Activated CD4-positive, alpha-beta memory T cell treated with anti-CD3 and anti-CD28 coated beads for 36 hours (primary cell): ENCODE measurements around the gene TIGD1. TPM values are rescaled to one million over a fixed set of nuclear protein-coding genes. Genes with fewer than 3 reads are reported as not detected.
"Not testable (repeated sequence)": the region's sequence is repeated elsewhere in the genome, so short reads cannot be mapped to it uniquely, and the experiment has no call there.

Experiments
- CTCF ChIA-PET: fragments of 350-600 bp; sonication (Branson Sonifier 250); formaldehyde crosslinking; loops from one replicate; lab custom pipeline; 2021; ENCODE audit warnings: antibody characterized with exemption, inconsistent platforms; lab: Charles Lee
- POLR2A ChIA-PET: fragments of 350-600 bp; sonication (Branson Sonifier 250); formaldehyde crosslinking; loops from one replicate; lab custom pipeline; 2021; ENCODE audit warnings: antibody characterized with exemption; lab: Charles Lee
- DNase-seq: peaks from one replicate; pipeline ENCODE4 v3.0.0-alpha.2; 2020
- H3K27ac Mint-ChIP-seq: one replicate; pipeline ENCODE4 v1.8.0; 2021; ENCODE audit warnings: mixed read lengths
- H3K27me3 Mint-ChIP-seq: one replicate; pipeline ENCODE4 v1.8.0; 2021; ENCODE audit warnings: mixed read lengths
- H3K36me3 Mint-ChIP-seq: one replicate; pipeline ENCODE4 v1.8.0; 2021; ENCODE audit warnings: mixed read lengths
- H3K4me1 Mint-ChIP-seq: one replicate; pipeline ENCODE4 v1.8.0; 2021; ENCODE audit warnings: low read depth, mixed read lengths
- H3K4me3 Mint-ChIP-seq: one replicate; pipeline ENCODE4 v1.8.0; 2021; ENCODE audit warnings: mild to moderate bottlenecking, mixed read lengths
- H3K9me3 Mint-ChIP-seq: one replicate; pipeline ENCODE4 v1.8.0; 2021; ENCODE audit warnings: mixed read lengths
- intact Hi-C: fragments of 100-400 bp; cut with micrococcal nuclease; formaldehyde crosslinking; loops from one replicate; pipeline ENCODE4 v1.15.1; 2023
- total RNA-seq, 2 experiments: library from RNA; stranded (reverse); gene quantifications; one replicate each; pipeline ENCODE4 v1.2.3, GENCODE V29; 2021

Gene TIGD1
- total RNA-seq, 2 experiments from 2014 or later, result 5.8 to 7.2 TPM

- intact Hi-C loops, result no loop called here
- no peak overlapping the region for H3K4me3 Mint-ChIP-seq
- peaks cover 9% of the 10 kb centered on the region for H3K27me3 Mint-ChIP-seq
These were observed 15.3 kb downstream of the TIGD1 start for GRCh38 chr2:232534940-232535651.

GRCh38 chr2:232533944-232534710, 16.2 kb downstream of the TIGD1 start:
- no peaks in the 10 kb centered on the region for H3K36me3 Mint-ChIP-seq
- CTCF ChIA-PET, result interaction anchor here (1.3 kb wide), 1 partner anchor 11 kb away, joined by 4 read pairs; no protein-coding TSS in a partner anchor
- no peak overlapping the region for H3K4me3 Mint-ChIP-seq
- no peaks in the 10 kb centered on the region for H3K9me3 Mint-ChIP-seq
- no peaks in the 10 kb centered on the region for H3K4me1 Mint-ChIP-seq
- no peak overlapping the region for H3K27ac Mint-ChIP-seq
- DNase-seq, result no peak
- POLR2A ChIA-PET, result no interaction called here
- peaks cover 9% of the 10 kb centered on the region for H3K27me3 Mint-ChIP-seq
- intact Hi-C loops, result no loop called here

More at GRCh38 chr2:232534940-232535651, 15.3 kb downstream of the TIGD1 start:
- CTCF ChIA-PET, result no interaction called here
- no peak for DNase-seq
- Mint-ChIP-seq H3K27ac (no peak overlapping the region), H3K4me1 (no peaks in the 10 kb centered on the region), H3K36me3 (no peaks in the 10 kb centered on the region), H3K9me3 (no peaks in the 10 kb centered on the region)
- POLR2A ChIA-PET, result no interaction called here

DNA sequence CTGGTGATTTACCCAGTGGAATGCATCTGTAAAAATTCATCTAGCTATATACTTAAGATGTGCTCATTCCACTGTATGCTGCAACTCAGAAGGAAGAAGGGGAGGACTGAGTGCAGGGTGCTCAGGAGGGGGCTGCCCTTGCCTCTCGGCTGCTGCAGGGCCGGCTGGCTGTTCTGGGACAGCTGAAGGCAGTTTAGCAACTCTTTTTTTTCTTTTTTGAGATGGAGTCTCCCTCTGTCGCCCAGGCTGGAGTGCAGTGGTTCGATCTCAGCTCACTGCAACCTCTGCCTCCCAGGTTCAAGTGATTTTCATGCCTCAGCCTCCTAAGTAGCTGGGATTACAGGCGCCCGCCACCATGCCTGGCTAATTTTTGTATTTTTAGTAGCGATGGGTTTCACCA, 17.5 kb downstream of the TIGD1 start:
- peaks cover 19% of the 10 kb centered on the region for H3K27me3 Mint-ChIP-seq
- H3K4me1 Mint-ChIP-seq, H3K36me3 Mint-ChIP-seq, CTCF ChIA-PET, H3K9me3 Mint-ChIP-seq, DNase-seq, H3K4me3 Mint-ChIP-seq, intact Hi-C loops, H3K27ac Mint-ChIP-seq: not testable (repeated sequence)
- POLR2A ChIA-PET, result interaction anchor here (0.8 kb wide), 1 partner anchor 75 kb away, joined by 3 read pairs; no protein-coding TSS in a partner anchor

DNA sequence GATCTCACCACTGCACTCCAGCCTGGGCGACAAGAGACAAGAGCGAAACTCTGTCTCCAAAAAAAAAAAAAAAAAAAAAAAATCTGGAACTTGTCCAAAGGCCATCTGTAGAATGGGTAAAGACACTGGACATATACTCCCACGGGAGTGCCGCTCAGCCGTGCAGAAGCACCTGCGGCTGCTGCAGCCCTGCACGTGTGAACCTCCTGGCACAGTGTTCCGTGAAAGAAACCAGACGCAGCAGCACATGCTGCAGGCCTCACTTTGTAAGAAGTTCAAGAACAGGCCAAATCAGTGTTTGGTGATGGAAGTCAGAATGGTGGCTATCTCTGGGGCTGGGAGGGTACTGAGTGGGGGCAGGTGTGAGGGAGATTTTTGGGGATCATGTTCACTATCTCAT, 17.9 kb downstream of the TIGD1 start:
- H3K36me3 Mint-ChIP-seq, result no peaks in the 10 kb centered on the region
- CTCF ChIA-PET, result no interaction called here

GRCh38 chr2:232530626-232531260, 19.6 kb downstream of the TIGD1 start:
- no peaks in the 10 kb centered on the region for H3K36me3 Mint-ChIP-seq
- no peak for DNase-seq
- H3K9me3 Mint-ChIP-seq, result no peaks in the 10 kb centered on the region
- no peak overlapping the region for H3K27ac Mint-ChIP-seq
- peaks cover 5% of the 10 kb centered on the region for H3K4me1 Mint-ChIP-seq
- CTCF ChIA-PET, result interaction anchor here (1.0 to 1.6 kb wide), 2 partner anchors 8 to 10 kb away, joined by 4 to 5 read pairs; partner anchors contain the start of gene PRSS56
- H3K4me3 Mint-ChIP-seq, result no peak overlapping the region
- intact Hi-C loops, result no loop called here
- POLR2A ChIA-PET, result interaction anchor here (1.3 kb wide), 1 partner anchor 9 kb away, joined by 3 read pairs; the partner anchor contains the start of gene CHRNG
- H3K27me3 Mint-ChIP-seq, result peaks cover 29% of the 10 kb centered on the region

More for the DNA sequence above, 17.9 kb downstream of the TIGD1 start:
- Mint-ChIP-seq H3K4me1 (peaks cover 5% of the 10 kb centered on the region), H3K4me3 (no peak overlapping the region), H3K9me3 (no peaks in the 10 kb centered on the region), H3K27me3 (peaks cover 21% of the 10 kb centered on the region), H3K27ac (no peak overlapping the region)
- intact Hi-C loops, result no loop called here
- no peak for DNase-seq
- POLR2A ChIA-PET, result interaction anchor here (0.8 kb wide), 1 partner anchor 75 kb away, joined by 3 read pairs; no protein-coding TSS in a partner anchor

DNA sequence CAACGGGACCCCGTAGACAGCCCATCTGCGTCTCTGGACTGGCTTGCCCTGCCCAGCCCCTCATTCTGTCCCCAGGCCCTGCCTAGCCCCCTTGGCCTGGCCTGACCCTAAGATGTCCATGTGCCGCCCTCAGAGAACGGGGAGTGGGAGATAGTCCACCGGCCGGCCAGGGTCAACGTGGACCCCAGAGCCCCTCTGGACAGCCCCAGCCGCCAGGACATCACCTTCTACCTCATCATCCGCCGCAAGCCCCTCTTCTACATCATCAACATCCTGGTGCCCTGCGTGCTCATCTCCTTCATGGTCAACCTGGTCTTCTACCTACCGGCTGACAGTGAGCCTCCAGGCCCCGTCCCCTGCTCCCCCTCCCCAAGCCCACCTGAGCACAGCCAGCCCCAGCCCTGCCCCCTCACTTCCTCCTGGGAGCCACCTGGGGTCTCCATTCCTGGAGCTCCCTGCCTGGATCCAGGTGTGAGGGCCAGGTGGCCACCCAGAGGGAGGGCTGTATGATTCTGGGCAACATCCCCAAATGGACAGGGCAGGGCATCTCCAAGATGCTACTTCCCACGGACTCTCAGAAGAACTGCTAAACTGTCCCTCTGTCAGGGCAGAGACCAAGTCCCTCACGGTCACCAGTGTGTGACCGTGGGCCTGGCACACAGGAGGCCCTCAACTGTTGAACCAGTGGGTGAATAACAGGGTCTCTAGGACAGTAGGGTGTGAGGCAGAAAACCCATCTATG, 20.4 kb downstream of the TIGD1 start:
- peaks cover 29% of the 10 kb centered on the region for H3K27me3 Mint-ChIP-seq
- H3K4me3 Mint-ChIP-seq, result no peak overlapping the region
- H3K9me3 Mint-ChIP-seq, result no peaks in the 10 kb centered on the region
- no peak for DNase-seq
- intact Hi-C loops, result loop anchor here (10.0 kb wide), 1 partner anchor 625 kb away; no protein-coding TSS in a partner anchor
- H3K27ac Mint-ChIP-seq, result no peak overlapping the region
- POLR2A ChIA-PET, result no interaction called here
- CTCF ChIA-PET, result interaction anchor here (1.0 kb wide), 1 partner anchor 7 kb away, joined by 4 read pairs; no protein-coding TSS in a partner anchor
- peaks cover 5% of the 10 kb centered on the region for H3K4me1 Mint-ChIP-seq
- H3K36me3 Mint-ChIP-seq, result no peaks in the 10 kb centered on the region

DNA sequence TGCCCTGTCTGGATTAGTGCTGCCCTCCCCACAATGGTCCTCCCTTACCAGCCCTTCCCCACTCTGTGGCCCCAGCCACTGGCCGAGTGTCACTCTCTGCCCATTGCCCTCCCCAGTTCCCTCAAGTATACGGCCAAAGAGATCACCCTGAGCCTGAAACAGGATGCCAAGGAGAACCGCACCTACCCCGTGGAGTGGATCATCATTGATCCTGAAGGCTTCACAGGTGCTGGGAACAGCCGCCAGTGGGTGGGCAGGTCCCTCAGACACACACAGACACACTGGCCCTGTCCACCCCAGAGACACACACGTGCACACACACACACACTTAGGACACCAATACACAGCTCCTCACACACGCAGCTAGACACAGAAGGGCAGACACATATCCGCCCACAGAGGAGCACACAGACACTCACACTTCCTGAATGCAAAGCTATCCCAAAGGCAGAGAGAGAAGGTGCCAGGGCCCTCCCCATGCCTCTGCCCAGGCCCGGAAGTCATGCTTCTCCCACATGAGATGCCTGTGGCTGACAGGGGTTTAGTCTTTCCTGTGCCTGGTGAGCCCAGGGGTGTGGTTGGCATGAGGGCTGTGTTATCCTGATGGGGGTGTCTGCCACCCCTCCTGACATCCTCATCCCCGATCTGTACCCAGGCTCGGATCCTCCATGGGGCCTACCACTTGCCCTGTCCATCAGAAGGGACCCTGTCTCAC, 21.5 kb downstream of the TIGD1 start:
- H3K4me3 Mint-ChIP-seq, result no peak overlapping the region
- POLR2A ChIA-PET, result no interaction called here
- intact Hi-C loops, result loop anchor here (10.0 kb wide), 1 partner anchor 624 kb away; no protein-coding TSS in a partner anchor

GRCh38 chr2:232527905-232528470, 22.4 kb downstream of the TIGD1 start:
- H3K27ac Mint-ChIP-seq, result no peak overlapping the region
- no peak for DNase-seq
- no peaks in the 10 kb centered on the region for H3K36me3 Mint-ChIP-seq
- no peaks in the 10 kb centered on the region for H3K9me3 Mint-ChIP-seq
- H3K4me3 Mint-ChIP-seq, result no peak overlapping the region
- CTCF ChIA-PET, result no interaction called here
- H3K4me1 Mint-ChIP-seq, result peaks cover 13% of the 10 kb centered on the region
- intact Hi-C loops, result loop anchor here (10.0 kb wide), 1 partner anchor 623 kb away; no protein-coding TSS in a partner anchor
- POLR2A ChIA-PET, result no interaction called here
- peaks cover 38% of the 10 kb centered on the region for H3K27me3 Mint-ChIP-seq

More for the DNA sequence above, 21.5 kb downstream of the TIGD1 start:
- Mint-ChIP-seq H3K36me3 (no peaks in the 10 kb centered on the region), H3K27me3 (peaks cover 36% of the 10 kb centered on the region), H3K4me1 (peaks cover 11% of the 10 kb centered on the region), H3K27ac (no peak overlapping the region), H3K9me3 (no peaks in the 10 kb centered on the region)
- no peak for DNase-seq
- CTCF ChIA-PET, result no interaction called here

DNA sequence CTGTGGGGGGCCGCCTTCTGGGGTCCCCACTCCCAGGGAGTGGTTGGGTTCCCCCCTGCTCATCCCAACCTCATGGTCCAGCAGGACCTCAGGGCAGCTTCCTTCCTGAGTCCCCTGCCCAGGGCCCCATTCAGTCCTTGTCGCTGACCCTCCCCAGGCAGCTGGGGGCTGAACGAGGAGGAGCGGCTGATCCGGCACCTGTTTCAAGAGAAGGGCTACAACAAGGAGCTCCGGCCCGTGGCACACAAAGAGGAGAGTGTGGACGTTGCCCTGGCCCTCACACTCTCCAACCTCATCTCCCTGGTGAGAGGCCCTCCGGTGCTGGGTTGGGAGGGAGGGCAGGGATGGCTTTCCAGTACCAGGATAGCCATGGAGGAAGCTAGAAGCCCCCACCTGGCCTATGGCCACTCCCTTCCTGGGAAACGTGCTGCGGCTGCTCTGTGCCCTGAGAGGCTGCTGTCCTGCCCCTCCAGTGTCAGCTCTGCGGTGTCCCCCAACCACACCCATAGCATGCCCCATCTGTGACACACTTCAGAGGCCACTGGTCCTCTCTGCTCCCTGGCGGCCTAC, 23.9 kb downstream of the TIGD1 start:
- H3K27ac Mint-ChIP-seq, result no peak overlapping the region
- ChIA-PET CTCF (no interaction called here), POLR2A (no interaction called here)
- DNase-seq, result no peak
- no peaks in the 10 kb centered on the region for H3K36me3 Mint-ChIP-seq
- H3K9me3 Mint-ChIP-seq, result no peaks in the 10 kb centered on the region
- H3K4me1 Mint-ChIP-seq, result peaks cover 14% of the 10 kb centered on the region
- peaks cover 42% of the 10 kb centered on the region for H3K27me3 Mint-ChIP-seq
- H3K4me3 Mint-ChIP-seq, result no peak overlapping the region
- intact Hi-C loops, result loop anchor here (10.0 kb wide), 1 partner anchor 622 kb away; no protein-coding TSS in a partner anchor

- no peaks in the 10 kb centered on the region for H3K36me3 Mint-ChIP-seq
- intact Hi-C loops, result loop anchor here (10.0 kb wide), 1 partner anchor 621 kb away; no protein-coding TSS in a partner anchor
- no peak within 1 kb of the TSS for H3K27ac Mint-ChIP-seq
- no peak for DNase-seq
- H3K27me3 Mint-ChIP-seq, result peaks cover 44% of the 10 kb centered on the region
- CTCF ChIA-PET, result no interaction called here
- no peaks in the 10 kb centered on the region for H3K9me3 Mint-ChIP-seq
- H3K4me3 Mint-ChIP-seq, result no peak within 1 kb of the TSS
- peaks cover 15% of the 10 kb centered on the region for H3K4me1 Mint-ChIP-seq
- POLR2A ChIA-PET, result no interaction called here
These were observed 24.5 kb downstream of the TIGD1 start, which contains the start of gene CHRND for GRCh38 chr2:232525791-232526371. Gene CHRND (plus strand): TSS chr2:232526160. CDS start chr2:232526216, 56 bp downstream.
